Measurements from ENCODE around the gene SHANK1. TPM values are rescaled to one million over a fixed set of nuclear protein-coding genes. Genes with fewer than 3 reads are reported as not detected.

The SHANK1 gene
- total and polyA plus RNA-seq, 2 of the 4 experiments (the other 2 are of a cell fraction) = 6.1 to 6.7 TPM

- CTCF ChIA-PET = no interaction called here
- Histone ChIP-seq H3K4me2 (ENCODE audit: low read depth, low read length) (no peak overlapping the region), H2AK5ac (ENCODE audit: low read depth, low read length) (no peak overlapping the region), H3K9me3 (ENCODE audit: control insufficient read depth, insufficient read depth, low read length) (no peaks in the 10 kb centered on the region), H3K79me1 (ENCODE audit: low read depth in 1 of 2, low read length in 2 of 2) (no peaks in the 10 kb centered on the region), H4K91ac (ENCODE audit: insufficient read depth, low read depth, low read length) (no peak overlapping the region), H3K4me3 (ENCODE audit: insufficient read depth, low read depth, low read length) (no peak overlapping the region), H3K18ac (ENCODE audit: low read depth, low read length) (no peak overlapping the region), H3K9me1 (ENCODE audit: insufficient read depth, low read length) (peaks cover 3% of the 10 kb centered on the region; the same call in 1 of the 2 replicates), H4K5ac (ENCODE audit: low read depth, low read length) (no peak overlapping the region), H3K9ac (ENCODE audit: low read depth, low read length) (no peak overlapping the region), H3K4ac (ENCODE audit: low read depth, low read length) (no peak overlapping the region), H3K4me1 (ENCODE audit: control insufficient read depth, insufficient read depth, low read length) (no peaks in the 10 kb centered on the region; the same call in 1 of the 2 replicates), H2BK15ac (ENCODE audit: low read depth, low read length) (no peak overlapping the region), H3K36me3 (ENCODE audit: control insufficient read depth, insufficient read depth, low read length) (no peaks in the 10 kb centered on the region), H2BK20ac (ENCODE audit: low read depth, low read length) (no peak overlapping the region), H3K27me3 (ENCODE audit: control insufficient read depth, insufficient read depth, low read length) (peaks cover 36% of the 10 kb centered on the region), H3K56ac (ENCODE audit: extremely low read depth, insufficient read depth, low read length) (no peak overlapping the region), H4K8ac (ENCODE audit: low read depth in 2 of 2, low read length in 2 of 2) (no peak overlapping the region), H2BK120ac (ENCODE audit: low read depth, low read length) (no peak overlapping the region), H3K23ac (ENCODE audit: low read depth, low read length) (no peak overlapping the region), H2BK5ac (ENCODE audit: low read depth, low read length, poor library complexity, severe bottlenecking) (no peak overlapping the region), H3K27ac (ENCODE audit: insufficient read depth, low read length) (no peak overlapping the region), H4K20me1 (ENCODE audit: insufficient read depth, low read length) (no peaks in the 10 kb centered on the region; the same call in none of the 2 replicates), H2AK9ac (replicated peaks; ENCODE audit: low read depth, low read length, poor library complexity) (no peak overlapping the region), H2AFZ (replicated peaks; ENCODE audit: low read length, poor library complexity) (no peak overlapping the region), H3K14ac (replicated peaks; ENCODE audit: low read depth, low read length) (no peak overlapping the region)
- DNase-seq (no peak), ATAC-seq (ENCODE audit: low read depth) (peak; percentile 88)
- dilution Hi-C loops (cut with HindIII; ENCODE audit: low sequenced_read_pairs, unreplicated experiment) = no loop called here
- intact Hi-C loops (cut with micrococcal nuclease) = no loop called here
- POLR2A ChIA-PET (ENCODE audit: unreplicated experiment) = no interaction called here
- 0% methylated on average over 1 of the region's 81 CpGs; no CpG with 5 or more reads in 1 of the 2 experiments for WGBS, 2 experiments (ENCODE audit: extremely low coverage in 2 of 2, insufficient read length in 1 of 2)
- TF ChIP-seq MXI1 (IDR thresholded peaks at IDR 0.05; ENCODE audit: borderline replicate concordance, low read depth, low read length) = 0 out of 2 replicates have a peak, but pooled peaks have one; percentile 28
- TF ChIP-seq RFX5 (IDR thresholded peaks at IDR 0.05; ENCODE audit: low read depth, low read length) = no peak
- no peak for TF ChIP-seq MAZ (IDR thresholded peaks at IDR 0.05; ENCODE audit: borderline replicate concordance, low read depth, low read length)
- no peak for TF ChIP-seq ELK1 (IDR thresholded peaks at IDR 0.05; ENCODE audit: borderline replicate concordance, low read depth, low read length)
- no peak for TF ChIP-seq USF2 (IDR thresholded peaks at IDR 0.05; ENCODE audit: low read depth, low read length)
- TF ChIP-seq CTCF (conservative IDR thresholded peaks at IDR 0.05; ENCODE audit: low read depth, low read length) = no peak
- no peak for TF ChIP-seq FOS (IDR thresholded peaks at IDR 0.05; ENCODE audit: low read depth, low read length)
- BruUV-seq (replicated peaks) = no TSS peak
- in situ Hi-C loops (cut with MboI; ENCODE audit: low sequenced_read_pairs) = no loop called here
These were observed 24.1 kb downstream of the SHANK1 start for GRCh38 chr19:50695251-50696093.
